H9 (cell line): Measurements from ENCODE around the gene GPR62. TPM values are rescaled to one million over a fixed set of nuclear protein-coding genes. Genes with fewer than 3 reads are reported as not detected.

Experiments
- DNase-seq: peaks from one replicate; pipeline ENCODE4 v3.0.0-alpha.2; 2017
- H2AFZ ChIP-seq: one replicate; pipeline ENCODE4 v1.6.1; 2013; ENCODE audit warnings: mild to moderate bottlenecking, low read length, control low read depth, moderate library complexity
- H2AK5ac ChIP-seq: 2 replicates; pipeline ENCODE4 v1.6.1; 2013; ENCODE audit warnings: low read length, control low read depth, mixed read lengths; ENCODE audit not compliant: insufficient read length
- H2BK120ac ChIP-seq: one replicate; pipeline ENCODE4 v1.6.1; 2013; ENCODE audit warnings: low read depth, mild to moderate bottlenecking, low read length, control low read depth, inconsistent platforms; ENCODE audit not compliant: poor library complexity, severe bottlenecking
- H2BK12ac ChIP-seq: 2 replicates; pipeline ENCODE4 v1.6.1; 2013; ENCODE audit warnings: low read length, control low read depth, mixed read lengths, low read depth; ENCODE audit not compliant: insufficient read length
- H2BK15ac ChIP-seq: 2 replicates; pipeline ENCODE4 v1.6.1; 2013; ENCODE audit warnings: low read depth, low read length, control low read depth
- H2BK20ac ChIP-seq: one replicate; pipeline ENCODE4 v1.6.1; 2013; ENCODE audit warnings: low read depth, mild to moderate bottlenecking, low read length, control low read depth, inconsistent platforms; ENCODE audit not compliant: poor library complexity, severe bottlenecking
- H2BK5ac ChIP-seq: 2 replicates; pipeline ENCODE4 v1.6.1; 2013; ENCODE audit warnings: low read length, control low read depth, mixed read lengths; ENCODE audit not compliant: insufficient read length
- H3K14ac ChIP-seq: 2 replicates; pipeline ENCODE4 v1.6.1; 2013; ENCODE audit warnings: low read length, control low read depth; ENCODE audit not compliant: insufficient read depth
- H3K18ac ChIP-seq: 2 replicates; pipeline ENCODE4 v1.6.1; 2013; ENCODE audit warnings: low read depth, mild to moderate bottlenecking, mixed read lengths, low read length, control low read depth; ENCODE audit not compliant: insufficient read length
- H3K23ac ChIP-seq: 2 replicates; pipeline ENCODE4 v1.6.1; 2013; ENCODE audit warnings: low read length, control low read depth, mixed read lengths, low read depth; ENCODE audit not compliant: insufficient read length
- H3K23me2 ChIP-seq: 2 replicates; pipeline ENCODE4 v1.6.1; 2013; ENCODE audit warnings: low read depth, mild to moderate bottlenecking, mixed read lengths, low read length, control low read depth; ENCODE audit not compliant: insufficient read length, poor library complexity, severe bottlenecking
- H3K27ac ChIP-seq: 2 replicates; pipeline ENCODE4 v1.5.1; 2013; ENCODE audit warnings: low read length, control low read depth, mixed read lengths, low read depth; ENCODE audit not compliant: insufficient read length
- H3K27me3 ChIP-seq: 2 replicates; pipeline ENCODE4 v1.6.1; 2013; ENCODE audit warnings: low read length, control low read depth, inconsistent platforms; ENCODE audit not compliant: insufficient read depth
- H3K4ac ChIP-seq: 2 replicates; pipeline ENCODE4 v1.6.1; 2013; ENCODE audit warnings: low read depth, mild to moderate bottlenecking, control low read depth, inconsistent platforms, low read length, moderate library complexity
- H3K4me1 ChIP-seq: 2 replicates; pipeline ENCODE4 v1.6.1; 2013; ENCODE audit warnings: low read length, control low read depth, inconsistent platforms; ENCODE audit not compliant: insufficient read depth
- H3K4me2 ChIP-seq: 2 replicates; pipeline ENCODE4 v1.6.1; 2013; ENCODE audit warnings: low read length, control low read depth, mixed read lengths; ENCODE audit not compliant: insufficient read length, insufficient read depth
- H3K56ac ChIP-seq: 2 replicates; pipeline ENCODE4 v1.6.1; 2013; ENCODE audit warnings: low read depth, mild to moderate bottlenecking, mixed read lengths, low read length, control low read depth; ENCODE audit not compliant: insufficient read length
- H3K79me1 ChIP-seq: 2 replicates; pipeline ENCODE4 v1.6.1; 2013; ENCODE audit warnings: low read depth, mild to moderate bottlenecking, moderate library complexity, low read length, control low read depth, inconsistent platforms; ENCODE audit not compliant: insufficient read depth, poor library complexity, severe bottlenecking
- H3K79me2 ChIP-seq: 2 replicates; pipeline ENCODE4 v1.6.1; 2013; ENCODE audit warnings: low read length, control low read depth, inconsistent platforms; ENCODE audit not compliant: insufficient read depth
- H3K9ac ChIP-seq: 2 replicates; pipeline ENCODE4 v1.6.1; 2013; ENCODE audit warnings: low read length, control low read depth, mixed read lengths; ENCODE audit not compliant: insufficient read length; ENCODE audit errors: extremely low read depth
- H3K9me3 ChIP-seq: one replicate; pipeline ENCODE4 v1.6.1; 2013; ENCODE audit warnings: low read depth, low read length, inconsistent platforms; ENCODE audit not compliant: control insufficient read depth
- H3T11ph ChIP-seq: one replicate; pipeline ENCODE4 v1.6.1; 2013; ENCODE audit warnings: mild to moderate bottlenecking, low read length, control low read depth, inconsistent platforms
- H4K20me1 ChIP-seq: one replicate; pipeline ENCODE4 v1.6.1; 2013; ENCODE audit not compliant: control insufficient read depth, insufficient read length, insufficient read depth
- H4K5ac ChIP-seq: 2 replicates; pipeline ENCODE4 v1.6.1; 2013; ENCODE audit warnings: low read depth, mild to moderate bottlenecking, mixed read lengths, low read length, control low read depth; ENCODE audit not compliant: insufficient read length
- H4K8ac ChIP-seq: replicated peaks from 2 replicates; pipeline ENCODE4 v1.6.1; 2013; ENCODE audit warnings: low read length, control low read depth, mixed read lengths, low read depth; ENCODE audit not compliant: insufficient read length
- H4K91ac ChIP-seq: 2 replicates; pipeline ENCODE4 v1.6.1; 2013; ENCODE audit warnings: low read depth, mild to moderate bottlenecking, moderate library complexity, mixed read lengths, low read length, control low read depth; ENCODE audit not compliant: insufficient read length
- H3K27ac Mint-ChIP-seq, 3 experiments: 2 replicates in 2 of 3; 3 replicates in 1 of 3; pipeline ENCODE4 v1.8.0; 2020 to 2021; ENCODE audit warnings: mixed read lengths in 3 of 3, mild to moderate bottlenecking in 1 of 3, moderate library complexity in 1 of 3
- H3K27me3 Mint-ChIP-seq: 2 replicates; pipeline ENCODE4 v1.8.0; 2021; ENCODE audit warnings: low read depth, mild to moderate bottlenecking, moderate library complexity, mixed read lengths
- H3K36me3 Mint-ChIP-seq, 3 experiments: 2 replicates in 2 of 3; 3 replicates in 1 of 3; pipeline ENCODE4 v1.8.0; 2020 to 2021; ENCODE audit warnings: low read depth in 3 of 3, mixed read lengths in 3 of 3; ENCODE audit not compliant: insufficient read depth in 1 of 3
- H3K4me1 Mint-ChIP-seq, 2 experiments: 2 replicates each; pipeline ENCODE4 v1.8.0; 2020; ENCODE audit warnings: mixed read lengths in 2 of 2
- H3K4me3 Mint-ChIP-seq, 2 experiments: 2 replicates in 1 of 2; 3 replicates in 1 of 2; pipeline ENCODE4 v1.8.0; 2020 to 2021; ENCODE audit warnings: mild to moderate bottlenecking in 2 of 2, mixed read lengths in 2 of 2, moderate library complexity in 1 of 2
- H3K9me3 Mint-ChIP-seq, 2 experiments: 2 replicates in 1 of 2; 3 replicates in 1 of 2; pipeline ENCODE4 v1.8.0; 2020; ENCODE audit warnings: mild to moderate bottlenecking in 2 of 2, mixed read lengths in 2 of 2, moderate library complexity in 1 of 2
- CTCF ChIP-seq: fragments of 200-600 bp; sonication (generic); conservative IDR thresholded peaks from 3 replicates; pipeline ENCODE4 v1.8.0; 2021; ENCODE audit warnings: antibody characterized with exemption, mild to moderate bottlenecking
- WGBS: extraction: QIAGEN DNeasy Blood & Tissue Kit; methylation state at CpG from one replicate; pipeline ENCODE4 v1.1.7; 2013; ENCODE audit warnings: missing lambda C conversion rate, low lambda C conversion rate, mixed read lengths; ENCODE audit not compliant: insufficient read length; ENCODE audit errors: extremely low coverage; 5-methylcytosine and 5-hydroxymethylcytosine counted together
- long read RNA-seq: library from polyadenylated mRNA; unstranded; transcript quantifications from one replicate; pipeline ENCODE4 v2.0.0, GENCODE V29; 2020
- total RNA-seq: library from RNA; stranded (reverse); gene quantifications from 2 replicates; pipeline ENCODE4 v1.2.1, GENCODE V29; 2021

The GPR62 gene, protein sequence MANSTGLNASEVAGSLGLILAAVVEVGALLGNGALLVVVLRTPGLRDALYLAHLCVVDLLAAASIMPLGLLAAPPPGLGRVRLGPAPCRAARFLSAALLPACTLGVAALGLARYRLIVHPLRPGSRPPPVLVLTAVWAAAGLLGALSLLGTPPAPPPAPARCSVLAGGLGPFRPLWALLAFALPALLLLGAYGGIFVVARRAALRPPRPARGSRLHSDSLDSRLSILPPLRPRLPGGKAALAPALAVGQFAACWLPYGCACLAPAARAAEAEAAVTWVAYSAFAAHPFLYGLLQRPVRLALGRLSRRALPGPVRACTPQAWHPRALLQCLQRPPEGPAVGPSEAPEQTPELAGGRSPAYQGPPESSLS
- 0.13 and 0.33 TPM in 2 replicates for total RNA-seq
- long read RNA-seq, partial matches to known transcripts, result 0 of 2 reads
- long read RNA-seq, other reads (novel, unspliced or antisense), result 0 of 2 reads

DNA sequence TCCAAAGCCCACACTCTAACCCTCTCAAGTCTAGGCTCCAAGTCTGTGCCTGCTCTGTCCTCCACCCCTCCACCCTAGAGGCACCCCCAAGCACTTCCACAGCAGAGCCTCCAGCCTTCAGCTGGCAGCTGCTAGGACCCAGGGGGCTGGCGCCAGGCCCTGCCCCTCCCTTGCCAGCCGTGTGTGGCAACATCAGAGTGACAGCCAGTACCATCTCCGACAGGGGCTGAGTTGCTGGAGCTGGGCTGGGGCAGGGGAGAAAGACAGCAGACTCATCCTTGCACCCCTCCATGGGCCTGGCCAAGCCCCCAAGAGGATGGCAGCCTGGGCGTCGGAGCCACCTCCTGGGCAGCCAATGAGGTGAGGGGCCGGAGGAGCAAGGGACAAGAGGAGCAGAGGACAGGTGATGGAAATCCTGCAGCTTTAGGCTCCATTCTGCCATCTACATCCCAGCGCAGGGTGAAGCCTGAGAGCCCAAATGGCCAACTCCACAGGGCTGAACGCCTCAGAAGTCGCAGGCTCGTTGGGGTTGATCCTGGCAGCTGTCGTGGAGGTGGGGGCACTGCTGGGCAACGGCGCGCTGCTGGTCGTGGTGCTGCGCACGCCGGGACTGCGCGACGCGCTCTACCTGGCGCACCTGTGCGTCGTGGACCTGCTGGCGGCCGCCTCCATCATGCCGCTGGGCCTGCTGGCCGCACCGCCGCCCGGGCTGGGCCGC lies at the start of gene GPR62:
Gene GPR62 (plus strand): TSS at position 207 of the 718 bp plus-strand sequence. CDS start 272 bp downstream, at position 479.
- no CpG with 5 or more reads among the region's 33 CpGs for WGBS
- peaks cover 21% of the 10 kb centered on the region for H3K27me3 ChIP-seq
- no peak within 1 kb of the TSS for H3K27ac ChIP-seq
- H2BK12ac ChIP-seq, result no peak within 1 kb of the TSS
- no peaks in the 10 kb centered on the region for H3K79me2 ChIP-seq
- Mint-ChIP-seq H3K36me3 (no peaks in the 10 kb centered on the region), H3K4me1 (peaks cover 0 to 5% of the 10 kb centered on the region in 2 experiments; a peak in 3 of 4 replicates), H3K27me3 (peaks cover 75% of the 10 kb centered on the region), H3K27ac (no peak within 1 kb of the TSS), H3K9me3 (no peaks in the 10 kb centered on the region), H3K4me3 (peak within 1 kb of the TSS; percentile 43 to 68; a peak in 4 of 5 replicates)
- no peaks in the 10 kb centered on the region for H3K9me3 ChIP-seq
- no peaks in the 10 kb centered on the region for H3K4me1 ChIP-seq
- no peak within 1 kb of the TSS for H3K23ac ChIP-seq
- no peaks in the 10 kb centered on the region for H4K20me1 ChIP-seq
- no peak within 1 kb of the TSS for H3K4ac ChIP-seq
- DNase-seq, result no peak
- no peak for TF ChIP-seq CTCF
- H3K23me2 ChIP-seq, result no peaks in the 10 kb centered on the region
- no peak within 1 kb of the TSS for H4K91ac ChIP-seq
- no peak within 1 kb of the TSS for H4K5ac ChIP-seq
- H2BK120ac ChIP-seq, result no peak within 1 kb of the TSS
- H2AK5ac ChIP-seq, result no peak within 1 kb of the TSS
- H3K9ac ChIP-seq, result no peak within 1 kb of the TSS
- no peak within 1 kb of the TSS for H4K8ac ChIP-seq
- no peak within 1 kb of the TSS for H2BK15ac ChIP-seq
- H2BK5ac ChIP-seq, result no peak within 1 kb of the TSS
- H3T11ph ChIP-seq, result no peak within 1 kb of the TSS
- no peak within 1 kb of the TSS for H3K18ac ChIP-seq
- H3K79me1 ChIP-seq, result no peaks in the 10 kb centered on the region
- H2AFZ ChIP-seq, result no peak within 1 kb of the TSS
- no peak within 1 kb of the TSS for H3K14ac ChIP-seq
- no peak within 1 kb of the TSS for H3K56ac ChIP-seq
- peak within 1 kb of the TSS; percentile 15 for H3K4me2 ChIP-seq
- H2BK20ac ChIP-seq, result no peak within 1 kb of the TSS
